OCI-LY7 (cell line): ENCODE results near the gene ZDHHC14. TPM values are rescaled to one million over a fixed set of nuclear protein-coding genes. Genes with fewer than 3 reads are reported as not detected.

Experiments
- BruUV-seq: library from RNA; stranded (reverse); fragments of 400-500 nt; replicated peaks from 2 replicates; lab custom pipeline; 2021; lab: Mats Ljungman, UMichigan
- CTCF ChIA-PET: fragments of 300-600 bp; sonication (Branson Sonifier 250); formaldehyde crosslinking; loops from one replicate; lab custom pipeline; 2022; ENCODE audit warnings: antibody characterized with exemption; ENCODE audit not compliant: unreplicated experiment; lab: Charles Lee
- POLR2A ChIA-PET: fragments of 300-600 bp; sonication (Branson Sonifier 250); formaldehyde crosslinking; loops from one replicate; lab custom pipeline; 2022; ENCODE audit warnings: antibody characterized with exemption; lab: Charles Lee
- DNase-seq: peaks from one replicate; pipeline ENCODE4 v3.0.0-alpha.2; 2015; ENCODE audit warnings: low spot score
- H2AFZ ChIP-seq: fragments of 200-600 bp; sonication (generic), shearing (Covaris generic); 2 replicates; pipeline ENCODE4 v1.6.1; 2014; ENCODE audit warnings: mild to moderate bottlenecking, antibody characterized with exemption, low read length, moderate library complexity
- H3K27ac ChIP-seq: fragments of 200-600 bp; sonication (generic); 2 replicates; pipeline ENCODE4 v1.5.1; 2014; ENCODE audit warnings: mixed run types, low read depth, mild to moderate bottlenecking, moderate library complexity, low read length, inconsistent platforms; ENCODE audit not compliant: poor library complexity, severe bottlenecking
- H3K36me3 ChIP-seq: fragments of 200-600 bp; sonication (generic); 2 replicates; pipeline ENCODE4 v1.6.1; 2014; ENCODE audit warnings: mild to moderate bottlenecking, antibody characterized with exemption, low read length, moderate library complexity, mixed read lengths; ENCODE audit not compliant: insufficient read depth
- H3K4me1 ChIP-seq: fragments of 200-600 bp; sonication (generic); 2 replicates; pipeline ENCODE4 v1.5.1; 2014; ENCODE audit warnings: mild to moderate bottlenecking, low read length; ENCODE audit not compliant: insufficient read depth, poor library complexity, severe bottlenecking
- H3K4me2 ChIP-seq: fragments of 200-600 bp; sonication (generic); 2 replicates; pipeline ENCODE4 v1.6.1; 2014; ENCODE audit warnings: mild to moderate bottlenecking, low read length
- H3K4me3 ChIP-seq: fragments of 200-600 bp; sonication (generic); 2 replicates; pipeline ENCODE4 v1.5.1; 2014; ENCODE audit warnings: mild to moderate bottlenecking, low read depth, low read length; ENCODE audit not compliant: poor library complexity, severe bottlenecking
- H3K79me2 ChIP-seq: fragments of 200-600 bp; sonication (generic); 2 replicates; pipeline ENCODE4 v1.6.1; 2016; ENCODE audit warnings: low read depth, mild to moderate bottlenecking, low read length, moderate library complexity, mixed read lengths; ENCODE audit not compliant: insufficient read depth
- H3K9me2 ChIP-seq: fragments of 200-600 bp; sonication (generic); 2 replicates; pipeline ENCODE4 v1.6.1; 2016; ENCODE audit warnings: mild to moderate bottlenecking, low read length, mixed read lengths; ENCODE audit not compliant: insufficient read depth
- H3K9me3 ChIP-seq: fragments of 200-600 bp; sonication (generic); 2 replicates; pipeline ENCODE4 v1.6.1; 2014; ENCODE audit warnings: mild to moderate bottlenecking, mixed run types, low read length, mixed read lengths
- H4K20me1 ChIP-seq: fragments of 200-600 bp; sonication (generic); 2 replicates; pipeline ENCODE4 v1.6.1; 2014; ENCODE audit warnings: mild to moderate bottlenecking, antibody characterized with exemption, low read length, moderate library complexity, mixed read lengths; ENCODE audit not compliant: insufficient read depth
- CTCF ChIP-seq: fragments of 200-600 bp; sonication (generic); conservative IDR thresholded peaks from 2 replicates; pipeline ENCODE4 v1.5.1; 2014; ENCODE audit warnings: mild to moderate bottlenecking, antibody characterized with exemption, low read length, moderate library complexity, mixed read lengths
- EZH2phosphoT487 ChIP-seq: fragments of 200-600 bp; sonication (generic); IDR thresholded peaks from 2 replicates; pipeline ENCODE4 v1.6.1; 2018; ENCODE audit warnings: low read depth, borderline replicate concordance, mild to moderate bottlenecking, mixed run types, antibody characterized with exemption, low read length, moderate library complexity, mixed read lengths
- intact Hi-C: fragments of 100-400 bp; cut with micrococcal nuclease; formaldehyde crosslinking; loops from one replicate; pipeline ENCODE4 v1.10.0; 2022; ENCODE audit not compliant: unreplicated experiment
- total RNA-seq, 2 experiments: library from RNA; depleted of rRNA in 1 of 2; stranded (reverse); fragments of >200 nt in 1 of 2; shearing (Covaris generic) in 1 of 2; gene quantifications; 2 replicates each; pipeline ENCODE4 v1.2.3, GENCODE V29; 2014 to 2022

ZDHHC14 gene
- total RNA-seq, 2 experiments from 2014 or later: 0.69 to 3.0 TPM

- Histone ChIP-seq H3K4me3 (no peak overlapping the region), H4K20me1 (no peaks in the 10 kb centered on the region), H3K9me3 (peaks cover 2% of the 10 kb centered on the region; the same call in 1 of the 2 replicates), H3K27ac (no peak overlapping the region), H3K9me2 (no peaks in the 10 kb centered on the region), H3K36me3 (no peaks in the 10 kb centered on the region), H3K4me1 (no peaks in the 10 kb centered on the region), H2AFZ (no peak overlapping the region), H3K4me2 (no peak overlapping the region), H3K79me2 (no peaks in the 10 kb centered on the region)
- ChIA-PET POLR2A (interaction anchor here (1.0 kb wide), 1 partner anchor 12 kb away, joined by 3 read pairs; no protein-coding TSS in a partner anchor), CTCF (no interaction called here)
- intact Hi-C loops: no loop called here
- no TSS peak for BruUV-seq
- TF ChIP-seq CTCF (no peak), EZH2phosphoT487 (no peak)
- no peak for DNase-seq
These were observed 15.0 kb downstream of the ZDHHC14 start for GRCh38 chr6:157396026-157396425.

GRCh38 chr6:157397660-157398059, 16.7 kb downstream of the ZDHHC14 start:
- H3K79me2 ChIP-seq: no peaks in the 10 kb centered on the region
- no peak overlapping the region for H3K27ac ChIP-seq
- DNase-seq: no peak
- H3K9me2 ChIP-seq: no peaks in the 10 kb centered on the region
- intact Hi-C loops: no loop called here
- ChIA-PET CTCF (no interaction called here), POLR2A (no interaction called here)
- TF ChIP-seq EZH2phosphoT487 (no peak), CTCF (no peak)
- no TSS peak for BruUV-seq
- no peak overlapping the region for H3K4me3 ChIP-seq
- H3K36me3 ChIP-seq: no peaks in the 10 kb centered on the region
- no peaks in the 10 kb centered on the region for H3K4me1 ChIP-seq
- H2AFZ ChIP-seq: no peak overlapping the region
- H3K4me2 ChIP-seq: no peak overlapping the region
- H3K9me3 ChIP-seq: no peaks in the 10 kb centered on the region
- H4K20me1 ChIP-seq: no peaks in the 10 kb centered on the region

- TF ChIP-seq EZH2phosphoT487 (no peak), CTCF (no peak)
- no TSS peak for BruUV-seq
- ChIA-PET CTCF (no interaction called here), POLR2A (no interaction called here)
- no peaks in the 10 kb centered on the region for H3K36me3 ChIP-seq
- no peaks in the 10 kb centered on the region for H3K9me3 ChIP-seq
- no peak overlapping the region for H3K4me2 ChIP-seq
- H3K4me1 ChIP-seq: no peaks in the 10 kb centered on the region
- no peaks in the 10 kb centered on the region for H3K79me2 ChIP-seq
- H2AFZ ChIP-seq: no peak overlapping the region
- no peak overlapping the region for H3K4me3 ChIP-seq
- H4K20me1 ChIP-seq: no peaks in the 10 kb centered on the region
- intact Hi-C loops: no loop called here
- DNase-seq: no peak
- no peaks in the 10 kb centered on the region for H3K9me2 ChIP-seq
- H3K27ac ChIP-seq: no peak overlapping the region
These were observed 17.2 kb downstream of the ZDHHC14 start for GRCh38 chr6:157398151-157398550.
